GM12872 (cell line): ENCODE measurements around the gene TMED8.

Experiments
- CTCF ChIP-seq: IDR thresholded peaks from 3 replicates; pipeline ENCODE4 v1.5.1; 2011; ENCODE audit warnings: low read depth, mild to moderate bottlenecking, low read length, moderate library complexity; ENCODE audit not compliant: insufficient read depth

The TMED8 gene

GRCh38 chr14:77375973-77376770 is 722 bp downstream of the TMED8 start:
- TF ChIP-seq CTCF = no peak

GRCh38 chr14:77375164-77375950 is 1.5 kb downstream of the TMED8 start:
- no peak for TF ChIP-seq CTCF

GRCh38 chr14:77372304-77372841 is 4.5 kb downstream of the TMED8 start:
- no peak for TF ChIP-seq CTCF

GRCh38 chr14:77369285-77369684 is 7.6 kb downstream of the TMED8 start:
- no peak for TF ChIP-seq CTCF

GRCh38 chr14:77364146-77364545 is 12.7 kb downstream of the TMED8 start:
- no peak for TF ChIP-seq CTCF

GRCh38 chr14:77359626-77360025 is 17.3 kb downstream of the TMED8 start:
- no peak for TF ChIP-seq CTCF

GRCh38 chr14:77356899-77357298 is 20.0 kb downstream of the TMED8 start:
- no peak for TF ChIP-seq CTCF
